Fibroblast of the aortic adventitia (primary cell): ENCODE results near the gene CPEB1. TPM values are rescaled to one million over a fixed set of nuclear protein-coding genes. Genes with fewer than 3 reads are reported as not detected.

Experiments
- DNase-seq: peaks from one replicate; pipeline ENCODE4 v3.0.0-alpha.2; 2010; ENCODE audit warnings: low read depth
- H3K4me3 ChIP-seq: 2 replicates; pipeline ENCODE4 v1.5.1; 2011; ENCODE audit warnings: low read depth, mild to moderate bottlenecking, control low read depth, low read length, moderate library complexity
- total RNA-seq: library from RNA; depleted of rRNA; stranded (reverse); fragments of >200 nt; gene quantifications from 2 replicates; pipeline ENCODE4 v1.2.3, GENCODE V29; 2012; ENCODE audit warnings: low replicate concordance
- TF ChIP-seq, protein P1 (sequence below): IDR thresholded peaks from 2 replicates; pipeline ENCODE4 v1.5.1; 2011; ENCODE audit warnings: mild to moderate bottlenecking, low read length, control low read depth, inconsistent platforms; ENCODE audit not compliant: insufficient read depth

The CPEB1 gene
- total RNA-seq, 1 donor = 40.9 TPM

DNA sequence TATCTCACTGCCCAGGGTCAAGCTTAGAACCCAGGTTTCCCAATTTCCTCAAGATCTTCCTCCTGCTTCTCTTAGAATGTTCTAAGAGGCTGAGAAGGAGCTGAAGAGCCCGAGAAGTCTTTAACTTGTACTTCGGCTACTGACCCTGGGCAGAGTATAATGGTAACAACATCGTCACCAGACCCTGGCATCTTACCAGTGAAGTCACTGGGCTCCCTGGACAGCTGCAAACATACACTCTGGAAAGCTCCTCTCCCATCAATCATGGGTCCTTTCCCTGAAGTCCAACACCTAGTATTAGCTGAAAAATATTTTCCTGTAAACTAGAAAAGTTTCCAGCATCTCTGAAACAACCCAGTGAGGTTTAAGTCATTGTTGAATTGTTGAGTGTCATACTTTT, 22.7 kb downstream of the CPEB1 start:
- H3K4me3 ChIP-seq = no peak overlapping the region
- TF ChIP-seq, protein P1, sequence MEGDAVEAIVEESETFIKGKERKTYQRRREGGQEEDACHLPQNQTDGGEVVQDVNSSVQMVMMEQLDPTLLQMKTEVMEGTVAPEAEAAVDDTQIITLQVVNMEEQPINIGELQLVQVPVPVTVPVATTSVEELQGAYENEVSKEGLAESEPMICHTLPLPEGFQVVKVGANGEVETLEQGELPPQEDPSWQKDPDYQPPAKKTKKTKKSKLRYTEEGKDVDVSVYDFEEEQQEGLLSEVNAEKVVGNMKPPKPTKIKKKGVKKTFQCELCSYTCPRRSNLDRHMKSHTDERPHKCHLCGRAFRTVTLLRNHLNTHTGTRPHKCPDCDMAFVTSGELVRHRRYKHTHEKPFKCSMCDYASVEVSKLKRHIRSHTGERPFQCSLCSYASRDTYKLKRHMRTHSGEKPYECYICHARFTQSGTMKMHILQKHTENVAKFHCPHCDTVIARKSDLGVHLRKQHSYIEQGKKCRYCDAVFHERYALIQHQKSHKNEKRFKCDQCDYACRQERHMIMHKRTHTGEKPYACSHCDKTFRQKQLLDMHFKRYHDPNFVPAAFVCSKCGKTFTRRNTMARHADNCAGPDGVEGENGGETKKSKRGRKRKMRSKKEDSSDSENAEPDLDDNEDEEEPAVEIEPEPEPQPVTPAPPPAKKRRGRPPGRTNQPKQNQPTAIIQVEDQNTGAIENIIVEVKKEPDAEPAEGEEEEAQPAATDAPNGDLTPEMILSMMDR = no peak
- DNase-seq = no peak

DNA sequence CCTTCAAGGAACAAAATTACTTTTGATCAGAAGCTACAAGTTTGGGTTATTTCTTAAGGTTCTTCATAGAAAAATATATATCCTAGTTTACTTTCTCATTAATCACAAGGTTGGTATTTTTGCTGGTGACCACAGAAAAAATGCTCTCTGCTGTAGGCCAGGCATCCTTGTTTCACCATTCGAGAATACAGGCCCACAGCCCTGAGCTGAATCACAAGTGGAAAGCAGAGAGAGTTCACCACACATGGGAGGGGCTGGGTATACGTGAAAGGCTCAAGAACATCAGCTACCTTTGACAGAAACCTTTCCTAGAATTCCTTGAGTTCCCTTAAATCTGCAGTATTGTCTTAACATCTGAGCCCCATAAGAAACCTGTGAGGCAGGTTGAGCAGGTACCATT, 23.2 kb downstream of the CPEB1 start:
- H3K4me3 ChIP-seq = no peak overlapping the region
- TF ChIP-seq, protein P1 = no peak
- no peak for DNase-seq

GRCh38 chr15:82621970-82622369, 25.2 kb downstream of the CPEB1 start:
- no peak overlapping the region for H3K4me3 ChIP-seq
- TF ChIP-seq, protein P1 = peak; percentile 15
- DNase-seq = no peak

DNA sequence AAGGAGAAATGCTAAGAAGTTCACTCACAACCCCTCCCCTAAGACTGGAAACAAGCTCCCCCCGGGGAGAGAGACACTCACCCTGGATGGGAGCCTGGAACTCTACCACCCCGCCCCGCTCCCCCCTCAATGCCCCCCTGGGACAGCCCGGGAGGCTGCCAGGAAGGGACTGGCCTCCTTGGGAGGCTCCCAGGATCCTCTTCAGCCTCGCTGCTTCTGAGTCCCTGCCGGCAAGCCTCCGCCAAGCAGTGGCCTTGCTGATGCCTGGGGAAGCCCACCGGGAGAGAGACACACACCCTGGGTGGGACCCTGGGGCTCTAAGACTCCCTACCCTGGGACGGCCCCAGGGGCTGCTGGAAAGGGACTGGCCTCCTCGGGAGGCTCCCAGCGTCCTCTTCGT, 33.4 kb downstream of the CPEB1 start:
- no peak overlapping the region for H3K4me3 ChIP-seq
- TF ChIP-seq, protein P1 = no peak
- peak; percentile 2 for DNase-seq

DNA sequence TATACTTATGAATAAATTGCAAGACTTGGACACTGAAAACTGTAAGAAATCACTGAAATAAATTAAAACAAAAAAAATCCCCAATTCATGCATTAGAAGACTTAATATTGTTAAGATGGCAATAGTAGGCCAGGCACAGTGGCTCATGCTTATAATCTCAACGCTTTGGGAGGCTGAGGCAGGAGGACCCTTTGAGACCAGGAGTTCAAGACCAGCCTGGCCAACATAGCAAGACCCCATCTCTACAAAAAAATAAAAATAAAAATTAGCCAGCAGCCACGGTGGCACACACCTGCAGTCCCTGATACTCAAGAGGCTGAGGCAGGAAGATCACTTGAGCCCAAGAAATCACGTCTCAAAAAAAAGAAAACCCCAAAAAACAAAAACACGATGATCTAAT, 35.8 kb downstream of the CPEB1 start:
- TF ChIP-seq, protein P1 = no peak
- no peak for DNase-seq

DNA sequence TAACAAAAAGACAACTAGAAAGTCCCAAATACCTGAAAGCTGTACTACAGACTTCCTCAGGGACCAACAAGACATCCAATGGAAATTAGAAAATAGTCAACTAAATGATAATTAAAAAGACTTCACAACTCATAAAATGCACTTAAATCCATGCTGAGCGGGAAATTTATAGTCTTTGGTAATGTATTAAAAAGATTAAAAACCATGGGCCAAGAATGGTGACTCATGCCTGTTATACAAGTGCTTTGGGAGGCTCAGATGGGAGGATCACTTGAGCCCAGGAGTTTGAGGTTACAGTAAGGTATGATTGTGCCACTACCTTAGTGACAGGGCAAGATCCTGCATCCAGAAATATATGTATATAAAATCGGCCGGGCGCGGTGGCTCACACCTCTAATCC, 45.0 kb downstream of the CPEB1 start:
- H3K4me3 ChIP-seq = no peak overlapping the region
- TF ChIP-seq, protein P1 = no peak
- DNase-seq = no peak

More for the DNA sequence above, 35.8 kb downstream of the CPEB1 start:
- no peak overlapping the region for H3K4me3 ChIP-seq

GRCh38 chr15:82599862-82600261, 47.3 kb downstream of the CPEB1 start:
- no peak for DNase-seq
- H3K4me3 ChIP-seq = no peak overlapping the region
- TF ChIP-seq, protein P1 = no peak
